GM12874 (cell line): ENCODE results near the gene RIOX2.

Source experiments
- CTCF ChIP-seq: IDR thresholded peaks from 2 replicates; pipeline ENCODE4 v1.5.1; 2011; ENCODE audit warnings: low read depth, mild to moderate bottlenecking, control low read depth, low read length, moderate library complexity; ENCODE audit not compliant: insufficient read depth

Gene RIOX2

DNA sequence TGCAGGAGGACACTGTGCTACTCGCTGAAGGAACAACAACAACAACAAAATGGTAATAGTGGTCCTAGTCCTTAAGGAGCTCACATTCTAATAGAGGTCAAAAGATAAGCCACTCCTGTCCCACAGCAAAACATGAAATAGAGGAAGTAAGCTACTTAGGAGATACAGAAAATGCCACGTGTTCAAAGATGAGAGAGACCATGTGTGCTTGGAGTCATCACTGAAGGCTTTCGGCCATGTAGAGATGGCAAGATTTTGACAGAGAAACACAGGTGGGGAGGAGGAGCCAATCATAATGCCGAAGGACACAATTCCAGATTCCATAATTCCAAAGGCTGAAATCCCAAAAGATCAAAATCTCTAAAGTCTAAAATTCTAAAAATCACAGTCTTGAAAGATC is 24.8 kb upstream of the RIOX2 start:
- TF ChIP-seq CTCF, result no peak

DNA sequence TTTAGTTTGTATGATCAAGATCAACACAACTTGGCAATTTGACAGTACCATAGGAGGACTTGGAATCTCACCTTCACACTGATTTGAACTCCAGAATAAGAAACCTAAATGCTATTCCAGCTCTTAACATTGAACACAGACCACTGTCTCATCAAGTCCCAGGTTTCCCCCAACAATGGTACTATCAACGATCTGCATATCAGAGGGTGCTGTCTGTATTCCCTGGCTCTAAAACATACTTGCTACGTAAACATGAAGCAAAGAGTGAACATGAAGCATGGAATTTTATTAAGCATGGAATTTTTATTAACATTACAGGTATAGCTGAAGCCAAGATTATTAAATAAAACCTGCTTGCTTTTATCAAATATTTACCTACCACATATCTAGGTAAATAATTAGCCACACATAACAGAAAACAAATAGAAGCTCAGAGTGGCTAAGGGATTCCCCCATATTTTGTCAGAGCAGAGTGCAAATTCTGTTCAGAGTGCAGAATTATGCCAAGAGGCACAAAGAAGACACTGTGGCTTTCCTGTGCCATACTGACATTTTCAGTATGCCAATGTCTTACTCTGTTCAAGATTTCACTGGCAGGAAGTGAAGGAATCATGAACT is 22.2 kb upstream of the RIOX2 start:
- TF ChIP-seq CTCF, result no peak

DNA sequence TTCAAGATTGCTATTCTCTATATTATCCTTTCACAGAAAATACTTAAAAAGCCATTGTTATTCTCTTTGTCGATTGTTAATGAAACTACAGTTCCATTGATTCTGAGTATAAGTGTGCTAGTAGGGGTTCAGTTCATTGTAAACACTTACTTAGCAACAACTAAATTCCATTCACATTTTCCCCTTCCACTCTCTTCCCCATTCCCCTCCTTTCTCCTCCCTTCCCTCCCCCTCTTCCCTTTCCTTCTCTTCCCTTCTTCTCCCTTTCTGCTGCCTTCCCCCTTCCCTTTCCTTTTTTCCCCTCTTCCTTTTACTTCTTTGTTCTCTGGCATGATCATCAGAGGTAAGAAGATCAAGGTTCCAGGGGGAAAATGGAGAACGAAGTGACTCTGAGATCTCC is 21.3 kb upstream of the RIOX2 start:
- TF ChIP-seq CTCF, result no peak

DNA sequence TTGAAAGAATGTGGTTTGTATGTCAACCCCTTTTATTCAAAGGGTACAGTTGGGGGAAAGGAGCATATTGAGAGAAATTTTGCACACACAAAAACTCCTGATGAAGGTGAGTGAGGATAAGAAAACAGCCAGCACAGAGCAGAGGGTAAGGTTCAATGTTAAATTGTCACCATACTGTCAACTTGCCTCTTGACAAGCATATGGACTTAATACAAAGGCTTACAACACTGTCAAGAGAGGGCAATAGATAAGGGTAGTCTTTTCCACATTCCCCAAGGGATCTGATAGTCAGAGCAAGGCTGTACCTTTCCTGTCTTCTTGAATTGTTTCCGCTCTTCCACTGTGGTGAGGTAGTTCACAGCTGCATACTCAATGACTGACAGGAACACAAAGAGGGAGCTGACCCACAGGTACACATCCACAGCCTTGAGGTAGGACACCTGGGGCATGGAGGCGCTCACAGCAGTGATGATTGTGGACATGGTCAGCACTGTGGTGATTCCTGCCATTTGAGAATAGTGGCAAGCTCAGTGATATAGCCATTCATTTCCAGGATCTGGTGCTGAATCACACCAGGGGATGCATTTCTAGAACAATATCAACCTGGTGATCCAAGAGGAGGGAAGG is 20.4 kb upstream of the RIOX2 start:
- no peak for TF ChIP-seq CTCF

GRCh38 chr3:97991293-97991682 is 19.1 kb upstream of the RIOX2 start:
- TF ChIP-seq CTCF, result no peak

DNA sequence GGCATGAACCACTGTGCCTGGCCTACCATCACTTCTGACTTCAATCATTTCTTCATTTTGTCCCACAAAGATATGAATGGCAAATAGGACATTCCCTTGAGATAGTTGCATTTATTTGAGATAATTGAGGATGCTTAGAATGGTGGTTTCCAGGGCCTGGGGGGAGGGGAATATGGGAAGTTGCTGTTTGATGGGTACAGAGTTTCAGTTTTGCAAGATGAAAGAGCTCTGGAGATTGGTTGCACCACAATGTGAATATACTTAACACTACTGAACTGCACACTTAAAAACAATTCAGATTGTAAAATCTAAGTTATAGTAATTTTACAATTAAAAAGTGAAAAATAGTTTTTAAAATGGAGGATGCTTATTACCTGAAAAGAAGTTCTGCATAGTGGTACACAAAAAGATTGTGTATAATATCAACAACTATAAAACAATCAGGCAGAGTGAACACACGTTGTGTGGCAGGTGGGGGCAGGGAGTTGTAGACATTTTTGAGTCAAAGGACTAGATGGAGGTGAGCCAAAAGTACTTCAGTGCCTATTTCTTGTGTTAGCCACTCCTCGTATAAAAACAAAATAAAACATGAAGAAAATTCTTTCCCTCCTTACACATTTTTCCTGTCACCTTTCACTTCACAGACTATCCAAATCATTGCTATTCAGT is 18.5 kb upstream of the RIOX2 start:
- no peak for TF ChIP-seq CTCF

DNA sequence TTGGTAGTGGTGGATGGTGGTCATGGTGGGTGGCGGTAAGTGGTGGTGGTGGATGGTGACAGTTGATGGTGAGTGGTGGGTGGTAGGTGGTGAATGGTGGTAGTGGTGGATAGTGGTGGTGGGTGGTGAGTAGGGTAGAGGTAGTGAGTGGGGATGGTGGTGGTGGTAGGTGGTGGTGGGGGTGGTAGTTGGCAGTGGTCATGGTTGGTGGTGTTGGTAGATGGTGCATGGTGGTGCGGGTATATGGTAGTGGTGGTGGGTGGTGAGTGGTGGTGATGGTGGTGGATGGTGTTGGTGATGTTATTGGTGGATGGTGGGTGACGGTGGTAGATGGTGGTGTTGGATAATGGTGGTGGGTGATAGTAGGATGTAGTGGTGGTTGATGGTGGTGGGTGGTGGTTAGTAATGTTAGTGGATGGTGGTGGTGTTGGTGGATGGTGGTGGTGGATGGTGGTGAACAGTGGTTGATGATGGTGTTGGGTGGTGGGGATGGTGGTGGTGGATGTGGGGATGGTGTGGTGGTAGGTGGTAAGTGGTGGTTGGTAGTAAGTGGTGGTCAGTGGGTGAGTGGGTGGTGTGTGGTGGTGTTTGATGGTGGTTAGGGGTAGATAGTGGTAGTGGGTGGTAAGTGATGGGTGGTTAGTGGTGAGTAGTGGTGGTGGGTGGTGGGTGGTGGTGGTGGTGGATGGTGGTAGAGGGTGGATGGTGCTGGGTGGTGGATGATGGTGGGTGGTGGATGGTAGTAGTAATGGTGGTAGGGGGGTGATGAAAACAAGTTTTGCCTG is 16.7 kb upstream of the RIOX2 start:
- no peak for TF ChIP-seq CTCF
